C1 segment of cervical spinal cord (tissue), 14 donors: ENCODE results near the gene ZNF423.

ENCODE experiments used
- DNase-seq, 14 donors: peaks; one replicate each; lab custom pipeline; 2025; lab: John Stamatoyannopoulos, UW

ZNF423 gene

GRCh38 chr16:49559242-49559641, 296.7 kb downstream of the ZNF423 start:
- no peak for DNase-seq

GRCh38 chr16:49558451-49558850, 297.5 kb downstream of the ZNF423 start:
- DNase-seq = no peak

- DNase-seq = peak in 2 of 14 donors; percentile 13 to 48
These were observed 299.1 kb downstream of the ZNF423 start for GRCh38 chr16:49556606-49557446.

GRCh38 chr16:49556249-49556605, 299.7 kb downstream of the ZNF423 start:
- DNase-seq = no peak

GRCh38 chr16:49554681-49555080, 301.2 kb downstream of the ZNF423 start:
- no peak for DNase-seq

GRCh38 chr16:49552313-49552928, 303.5 kb downstream of the ZNF423 start:
- no peak for DNase-seq

- no peak for DNase-seq
These were observed 305.2 kb downstream of the ZNF423 start for GRCh38 chr16:49550666-49551065.

- no peak for DNase-seq
These were observed 305.8 kb downstream of the ZNF423 start for GRCh38 chr16:49550140-49550539.

GRCh38 chr16:49548325-49548970, 307.5 kb downstream of the ZNF423 start:
- DNase-seq = no peak

- DNase-seq = no peak
These were observed 308.5 kb downstream of the ZNF423 start for GRCh38 chr16:49547448-49547847.

GRCh38 chr16:49546735-49547134, 309.2 kb downstream of the ZNF423 start:
- no peak for DNase-seq

- DNase-seq = no peak
These were observed 310.0 kb downstream of the ZNF423 start for GRCh38 chr16:49545741-49546448.

- no peak for DNase-seq
These were observed 310.7 kb downstream of the ZNF423 start for GRCh38 chr16:49545243-49545642.

- DNase-seq = no peak
These were observed 311.1 kb downstream of the ZNF423 start for GRCh38 chr16:49544828-49545227.

GRCh38 chr16:49543631-49543946, 312.3 kb downstream of the ZNF423 start:
- peak in 5 of 14 donors; percentile 9 to 59 (median 27) for DNase-seq

- peak in 3 of 14 donors; percentile 42 to 59 (median 56) for DNase-seq
These were observed 312.8 kb downstream of the ZNF423 start for GRCh38 chr16:49542946-49543630.

- peak in 6 of 14 donors; percentile 12 to 69 (median 26) for DNase-seq
These were observed 313.5 kb downstream of the ZNF423 start for GRCh38 chr16:49542391-49542891.

- no peak for DNase-seq
These were observed 315.1 kb downstream of the ZNF423 start for GRCh38 chr16:49540836-49541235.

GRCh38 chr16:49539758-49540157, 316.2 kb downstream of the ZNF423 start:
- no peak for DNase-seq

- DNase-seq = no peak
These were observed 317.9 kb downstream of the ZNF423 start for GRCh38 chr16:49537924-49538459.
